ENCODE results near the gene MPPE1.

- TF ChIP-seq EP300 (IDR thresholded peaks at IDR 0.05) (no peak), CTCF (IDR thresholded peaks at IDR 0.05) (no peak), POLR2A (IDR thresholded peaks at IDR 0.05) (no peak)
Measured at GRCh38 chr18:11909061-11909455, 941 bp upstream of the MPPE1 start.

Measured in upper lobe of left lung (tissue), 4 donors.